HT-29 (cell line): ENCODE data around the gene PCDHB10. TPM values are rescaled to one million over a fixed set of nuclear protein-coding genes. Genes with fewer than 3 reads are reported as not detected.

Source experiments
- DNase-seq: peaks from one replicate; pipeline ENCODE4 v3.0.0-alpha.2; 2015; ENCODE audit warnings: low spot score
- total RNA-seq: library from RNA; depleted of rRNA; stranded (reverse); fragments of >200 nt; shearing (Covaris generic); gene quantifications from 2 replicates; pipeline ENCODE4 v1.2.3, GENCODE V29; 2014; rRNA removed

PCDHB10 gene
- total RNA-seq, 1 experiment from 2014 or later = not detected

DNA sequence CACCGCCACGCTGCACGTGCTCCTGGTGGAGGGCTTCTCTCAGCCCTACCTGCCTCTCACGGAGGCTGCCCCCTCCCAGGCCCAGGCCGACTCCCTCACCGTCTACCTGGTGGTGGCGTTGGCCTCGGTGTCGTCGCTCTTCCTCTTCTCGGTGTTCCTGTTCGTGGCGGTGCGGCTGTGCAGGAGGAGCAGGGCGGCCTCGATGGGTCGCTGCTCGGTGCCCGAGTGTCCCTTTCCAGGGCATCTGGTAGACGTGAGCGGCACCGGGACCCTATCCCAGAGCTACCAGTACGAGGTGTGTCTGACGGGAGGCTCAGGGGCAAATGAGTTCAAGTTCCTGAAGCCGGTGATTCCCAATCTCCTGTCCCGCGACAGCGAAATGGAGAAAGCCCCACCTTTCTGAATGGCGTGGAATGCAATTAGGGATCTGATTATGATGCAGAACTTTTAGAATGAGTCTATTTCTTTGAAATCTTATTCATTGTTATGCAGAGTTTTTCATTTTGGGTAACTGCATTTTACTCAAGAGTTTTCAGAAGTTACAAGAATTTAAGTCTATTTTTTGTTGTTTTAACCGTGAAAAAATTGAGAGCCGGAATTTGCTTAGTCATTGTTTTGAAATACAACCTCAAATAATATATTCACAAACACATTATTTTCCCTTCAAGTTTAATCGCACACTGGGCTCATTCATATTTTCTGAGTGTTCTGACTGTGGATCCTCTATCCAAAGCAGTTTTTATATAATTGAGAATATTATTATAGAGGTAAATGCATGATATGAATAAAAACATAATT, 44.6 kb downstream of the PCDHB10 start:
- no peak for DNase-seq

DNA sequence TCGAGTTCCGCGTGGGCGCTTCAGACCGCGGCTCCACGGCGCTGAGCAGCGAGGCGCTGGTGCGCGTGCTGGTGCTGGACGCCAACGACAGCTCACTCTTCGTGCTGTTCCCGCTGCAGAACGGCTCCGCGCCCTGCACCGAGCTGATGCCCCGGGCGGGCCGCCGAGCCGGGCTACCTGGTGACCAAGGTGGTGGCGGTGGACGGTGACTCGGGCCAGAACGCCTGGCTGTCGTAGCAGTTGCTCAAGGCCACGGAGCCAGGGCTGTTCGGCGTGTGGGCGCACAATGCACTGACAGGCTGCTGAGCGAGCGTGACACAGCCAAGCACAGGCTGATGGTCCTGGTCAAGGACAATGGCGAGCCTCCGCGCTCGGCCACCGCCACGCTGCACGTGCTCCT, 49.3 kb downstream of the PCDHB10 start:
- no peak for DNase-seq

Other genes with a start within 250 kb of the PCDHB10 start
- gene PCDHAC2, start 225.9 kb upstream of the PCDHB10 start, total RNA-seq = 0.03 and 0.10 TPM in 2 replicates
- not detected in 2 replicates for gene PCDHB1, start 141.0 kb upstream of the PCDHB10 start, total RNA-seq
- gene PCDHB2, start 97.7 kb upstream of the PCDHB10 start, total RNA-seq = 0.13 TPM in 1 of 2 replicates, not detected in the other
- gene PCDHB3, start 91.9 kb upstream of the PCDHB10 start, total RNA-seq = 0.03 TPM in 1 of 2 replicates, not detected in the other
- gene PCDHB4, start 70.5 kb upstream of the PCDHB10 start, total RNA-seq = not detected in 2 replicates
- gene PCDHB5, start 57.1 kb upstream of the PCDHB10 start, total RNA-seq = not detected in 2 replicates
- not detected in 2 replicates for gene PCDHB6, start 42.3 kb upstream of the PCDHB10 start, total RNA-seq
- gene PCDHB7, start 19.7 kb upstream of the PCDHB10 start, total RNA-seq = 0.05 TPM in 2 replicates
- gene PCDHB8, start 14.6 kb upstream of the PCDHB10 start, total RNA-seq = 0.16 TPM in 1 of 2 replicates, not detected in the other
- gene PCDHB16, start 10.0 kb upstream of the PCDHB10 start, total RNA-seq = 0.05 and 0.69 TPM in 2 replicates
- gene PCDHB9, start 5.2 kb upstream of the PCDHB10 start, total RNA-seq = 0.03 and 0.25 TPM in 2 replicates
- gene PCDHB11, start 7.3 kb downstream of the PCDHB10 start, total RNA-seq = 0.23 TPM in 1 of 2 replicates, not detected in the other
- gene PCDHB12, start 16.4 kb downstream of the PCDHB10 start, total RNA-seq = 0.13 and 0.18 TPM in 2 replicates
- gene PCDHB13, start 21.6 kb downstream of the PCDHB10 start, total RNA-seq = 0.05 and 0.15 TPM in 2 replicates
- gene PCDHB14, start 31.0 kb downstream of the PCDHB10 start, total RNA-seq = 0.18 and 0.31 TPM in 2 replicates
- gene PCDHB15, start 53.0 kb downstream of the PCDHB10 start, total RNA-seq = 0.05 and 0.20 TPM in 2 replicates
- 0.33 TPM in 1 of 2 replicates, not detected in the other for gene SLC25A2, start 111.7 kb downstream of the PCDHB10 start, total RNA-seq
- gene TAF7, start 128.4 kb downstream of the PCDHB10 start, total RNA-seq = 36.5 and 44.4 TPM in 2 replicates
- gene PCDHGA1, start 138.2 kb downstream of the PCDHB10 start, total RNA-seq = 0.21 and 0.61 TPM in 2 replicates
- 0.03 and 0.05 TPM in 2 replicates for gene PCDHGA2, start 146.4 kb downstream of the PCDHB10 start, total RNA-seq
- 0.10 TPM in 1 of 2 replicates, not detected in the other for gene PCDHGA3, start 151.5 kb downstream of the PCDHB10 start, total RNA-seq
- 0.10 and 0.23 TPM in 2 replicates for gene PCDHGB1, start 157.7 kb downstream of the PCDHB10 start, total RNA-seq
- 0.05 TPM in 1 of 2 replicates, not detected in the other for gene PCDHGA4, start 162.7 kb downstream of the PCDHB10 start, total RNA-seq
- 0.26 TPM in 1 of 2 replicates, not detected in the other for gene PCDHGB2, start 167.6 kb downstream of the PCDHB10 start, total RNA-seq
- 0.13 TPM in 2 replicates for gene PCDHGA5, start 171.8 kb downstream of the PCDHB10 start, total RNA-seq
- gene PCDHGB3, start 177.9 kb downstream of the PCDHB10 start, total RNA-seq = 0.41 and 0.47 TPM in 2 replicates
- 0.21 and 0.48 TPM in 2 replicates for gene PCDHGA6, start 181.5 kb downstream of the PCDHB10 start, total RNA-seq
- 0.03 TPM in 1 of 2 replicates, not detected in the other for gene PCDHGA7, start 190.4 kb downstream of the PCDHB10 start, total RNA-seq
- 0.05 TPM in 1 of 2 replicates, not detected in the other for gene PCDHGB4, start 195.3 kb downstream of the PCDHB10 start, total RNA-seq
- 0.10 TPM in 1 of 2 replicates, not detected in the other for gene PCDHGA8, start 200.3 kb downstream of the PCDHB10 start, total RNA-seq
- gene PCDHGB5, start 205.6 kb downstream of the PCDHB10 start, total RNA-seq = not detected in 2 replicates
- 0.31 and 0.50 TPM in 2 replicates for gene PCDHGA9, start 210.4 kb downstream of the PCDHB10 start, total RNA-seq
- gene PCDHGB6, start 215.7 kb downstream of the PCDHB10 start, total RNA-seq = 0.18 and 0.33 TPM in 2 replicates
- gene PCDHGA10, start 220.6 kb downstream of the PCDHB10 start, total RNA-seq = 2.8 and 4.3 TPM in 2 replicates
- gene PCDHGB7, start 225.3 kb downstream of the PCDHB10 start, total RNA-seq = 0.66 and 2.1 TPM in 2 replicates
- gene PCDHGA11, start 228.7 kb downstream of the PCDHB10 start, total RNA-seq = 0.13 and 0.64 TPM in 2 replicates
- 0.13 and 0.37 TPM in 2 replicates for gene PCDHGA12, start 238.2 kb downstream of the PCDHB10 start, total RNA-seq